Osteocyte (in vitro differentiated cells): Measurements from ENCODE around the gene ZSCAN4. TPM values are rescaled to one million over a fixed set of nuclear protein-coding genes. Genes with fewer than 3 reads are reported as not detected.

Source experiments
- DNase-seq: peaks from one replicate; pipeline ENCODE4 v3.0.0; 2021; ENCODE audit warnings: mixed read lengths; ENCODE audit not compliant: unreplicated experiment; ENCODE audit errors: extremely low spot score
- H3K27ac Mint-ChIP-seq: one replicate; pipeline ENCODE4 v1.8.0; 2021; ENCODE audit warnings: mild to moderate bottlenecking, mixed read lengths; ENCODE audit not compliant: unreplicated experiment
- H3K27me3 Mint-ChIP-seq: one replicate; pipeline ENCODE4 v1.8.0; 2021; ENCODE audit warnings: mixed read lengths; ENCODE audit not compliant: unreplicated experiment
- H3K36me3 Mint-ChIP-seq: one replicate; pipeline ENCODE4 v1.8.0; 2021; ENCODE audit warnings: mixed read lengths; ENCODE audit not compliant: unreplicated experiment
- H3K4me1 Mint-ChIP-seq: one replicate; pipeline ENCODE4 v1.8.0; 2021; ENCODE audit warnings: mixed read lengths; ENCODE audit not compliant: unreplicated experiment
- H3K4me3 Mint-ChIP-seq: one replicate; pipeline ENCODE4 v1.8.0; 2021; ENCODE audit warnings: mild to moderate bottlenecking, moderate library complexity, mixed read lengths; ENCODE audit not compliant: unreplicated experiment
- H3K9me3 Mint-ChIP-seq: one replicate; pipeline ENCODE4 v1.8.0; 2021; ENCODE audit warnings: mixed read lengths; ENCODE audit not compliant: unreplicated experiment
- CTCF ChIP-seq: fragments of 200-600 bp; sonication (generic); IDR thresholded peaks from 2 replicates; pipeline ENCODE4 v1.5.0; 2021; ENCODE audit warnings: antibody characterized with exemption, mild to moderate bottlenecking, moderate library complexity
- total RNA-seq: library from RNA; stranded (reverse); gene quantifications from 2 replicates; pipeline ENCODE4 v1.2.1, GENCODE V29; 2021

ZSCAN4 gene
- total RNA-seq, 1 donor from 2014 or later: not detected

- TF ChIP-seq CTCF: no peak
- Mint-ChIP-seq H3K4me3 (no peak overlapping the region), H3K4me1 (no peaks in the 10 kb centered on the region), H3K27ac (no peak overlapping the region), H3K27me3 (no peaks in the 10 kb centered on the region), H3K9me3 (peaks cover 4% of the 10 kb centered on the region), H3K36me3 (no peaks in the 10 kb centered on the region)
- no peak for DNase-seq
These were observed 7.1 kb downstream of the ZSCAN4 start for GRCh38 chr19:57675881-57676280.

- TF ChIP-seq CTCF: no peak
- Mint-ChIP-seq H3K4me1 (peaks cover 23% of the 10 kb centered on the region), H3K27me3 (no peaks in the 10 kb centered on the region), H3K9me3 (peaks cover 40% of the 10 kb centered on the region), H3K27ac (peak overlapping the region; percentile 70), H3K4me3 (peak overlapping the region; percentile 90), H3K36me3 (peaks cover 45% of the 10 kb centered on the region)
- no peak for DNase-seq
These were observed 13.6 kb downstream of the ZSCAN4 start for GRCh38 chr19:57682226-57682766.

GRCh38 chr19:57686727-57687126, 18.0 kb downstream of the ZSCAN4 start:
- peaks cover 69% of the 10 kb centered on the region for H3K36me3 Mint-ChIP-seq
- no peaks in the 10 kb centered on the region for H3K27me3 Mint-ChIP-seq
- H3K9me3 Mint-ChIP-seq: peaks cover 61% of the 10 kb centered on the region
- H3K4me1 Mint-ChIP-seq: peaks cover 19% of the 10 kb centered on the region
- DNase-seq: no peak
- TF ChIP-seq CTCF: no peak
- H3K4me3 Mint-ChIP-seq: no peak overlapping the region
- no peak overlapping the region for H3K27ac Mint-ChIP-seq

- no peak overlapping the region for H3K27ac Mint-ChIP-seq
- no peaks in the 10 kb centered on the region for H3K27me3 Mint-ChIP-seq
- peaks cover 61% of the 10 kb centered on the region for H3K9me3 Mint-ChIP-seq
- DNase-seq: no peak
- peaks cover 12% of the 10 kb centered on the region for H3K4me1 Mint-ChIP-seq
- no peak overlapping the region for H3K4me3 Mint-ChIP-seq
- no peak for TF ChIP-seq CTCF
- peaks cover 67% of the 10 kb centered on the region for H3K36me3 Mint-ChIP-seq
These were observed 18.8 kb downstream of the ZSCAN4 start for GRCh38 chr19:57687363-57688010.

GRCh38 chr19:57688011-57688763, 19.5 kb downstream of the ZSCAN4 start:
- peaks cover 70% of the 10 kb centered on the region for H3K36me3 Mint-ChIP-seq
- DNase-seq: no peak
- no peak for TF ChIP-seq CTCF
- H3K9me3 Mint-ChIP-seq: peaks cover 59% of the 10 kb centered on the region
- peaks cover 5% of the 10 kb centered on the region for H3K4me1 Mint-ChIP-seq
- H3K27me3 Mint-ChIP-seq: no peaks in the 10 kb centered on the region
- no peak overlapping the region for H3K4me3 Mint-ChIP-seq
- no peak overlapping the region for H3K27ac Mint-ChIP-seq
